Neural cell (in vitro differentiated cells): Measurements from ENCODE around the gene PRKD1.

Experiments
- EZH2 ChIP-seq: fragments of 200-600, 300-800 bp; shearing (Covaris generic), sonication (generic); IDR thresholded peaks from 2 replicates; pipeline ENCODE4 v1.6.1; 2014; ENCODE audit warnings: antibody characterized with exemption, low read length, borderline replicate concordance, mild to moderate bottlenecking; ENCODE audit not compliant: insufficient read depth, poor library complexity, severe bottlenecking
- POLR2AphosphoS5 ChIP-seq: IDR thresholded peaks from 2 replicates; pipeline ENCODE4 v1.6.1; 2012
- RAD21 ChIP-seq: fragments of 450-650 bp; conservative IDR thresholded peaks from 2 replicates; pipeline ENCODE4 v1.6.1; 2014; ENCODE audit warnings: antibody characterized with exemption, mild to moderate bottlenecking, moderate library complexity
- SMC3 ChIP-seq: fragments of 450-650 bp; conservative IDR thresholded peaks from 2 replicates; pipeline ENCODE4 v1.6.1; 2014; ENCODE audit warnings: antibody characterized with exemption, mild to moderate bottlenecking, moderate library complexity; ENCODE audit not compliant: poor library complexity
- TF ChIP-seq, protein P1 (sequence below): fragments of 450-650 bp; IDR thresholded peaks from 2 replicates; pipeline ENCODE4 v1.5.1; 2014; ENCODE audit warnings: antibody characterized with exemption, mild to moderate bottlenecking, moderate library complexity; ENCODE audit not compliant: poor library complexity, severe bottlenecking
- TF ChIP-seq, protein P2 (sequence below): IDR thresholded peaks from 2 replicates; pipeline ENCODE4 v1.6.1; 2012; ENCODE audit warnings: borderline replicate concordance

DNA sequence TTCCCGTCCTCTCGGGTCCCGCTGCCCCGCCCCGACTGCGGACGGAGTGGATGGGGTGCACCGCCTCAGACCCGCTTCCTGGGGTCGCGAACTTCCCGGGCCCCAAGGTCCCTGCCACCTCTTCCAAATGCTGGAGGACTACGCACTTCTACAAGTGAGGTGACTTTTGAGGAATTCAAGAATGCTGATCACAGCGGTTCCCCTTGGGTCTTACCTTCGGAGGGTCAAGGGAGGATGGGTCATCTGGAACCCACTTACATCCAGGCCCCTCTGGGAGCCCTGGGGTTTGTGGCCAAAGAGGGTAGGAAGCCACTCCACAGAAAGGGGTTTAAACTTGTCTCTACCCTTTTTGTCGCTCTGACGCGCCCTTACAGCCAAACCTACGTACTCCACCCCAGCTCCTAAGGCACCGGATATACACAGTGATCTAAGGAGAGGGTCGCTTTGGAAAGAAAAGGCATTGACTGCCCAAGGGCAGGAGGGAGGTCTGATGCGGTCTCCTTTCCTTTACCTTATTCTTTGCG, 532 bp upstream of the PRKD1 start:
- no peak for TF ChIP-seq RAD21
- TF ChIP-seq, protein P1, sequence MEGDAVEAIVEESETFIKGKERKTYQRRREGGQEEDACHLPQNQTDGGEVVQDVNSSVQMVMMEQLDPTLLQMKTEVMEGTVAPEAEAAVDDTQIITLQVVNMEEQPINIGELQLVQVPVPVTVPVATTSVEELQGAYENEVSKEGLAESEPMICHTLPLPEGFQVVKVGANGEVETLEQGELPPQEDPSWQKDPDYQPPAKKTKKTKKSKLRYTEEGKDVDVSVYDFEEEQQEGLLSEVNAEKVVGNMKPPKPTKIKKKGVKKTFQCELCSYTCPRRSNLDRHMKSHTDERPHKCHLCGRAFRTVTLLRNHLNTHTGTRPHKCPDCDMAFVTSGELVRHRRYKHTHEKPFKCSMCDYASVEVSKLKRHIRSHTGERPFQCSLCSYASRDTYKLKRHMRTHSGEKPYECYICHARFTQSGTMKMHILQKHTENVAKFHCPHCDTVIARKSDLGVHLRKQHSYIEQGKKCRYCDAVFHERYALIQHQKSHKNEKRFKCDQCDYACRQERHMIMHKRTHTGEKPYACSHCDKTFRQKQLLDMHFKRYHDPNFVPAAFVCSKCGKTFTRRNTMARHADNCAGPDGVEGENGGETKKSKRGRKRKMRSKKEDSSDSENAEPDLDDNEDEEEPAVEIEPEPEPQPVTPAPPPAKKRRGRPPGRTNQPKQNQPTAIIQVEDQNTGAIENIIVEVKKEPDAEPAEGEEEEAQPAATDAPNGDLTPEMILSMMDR, result no peak
- TF ChIP-seq POLR2AphosphoS5, result no peak
- no peak for TF ChIP-seq EZH2
- TF ChIP-seq, protein P2, sequence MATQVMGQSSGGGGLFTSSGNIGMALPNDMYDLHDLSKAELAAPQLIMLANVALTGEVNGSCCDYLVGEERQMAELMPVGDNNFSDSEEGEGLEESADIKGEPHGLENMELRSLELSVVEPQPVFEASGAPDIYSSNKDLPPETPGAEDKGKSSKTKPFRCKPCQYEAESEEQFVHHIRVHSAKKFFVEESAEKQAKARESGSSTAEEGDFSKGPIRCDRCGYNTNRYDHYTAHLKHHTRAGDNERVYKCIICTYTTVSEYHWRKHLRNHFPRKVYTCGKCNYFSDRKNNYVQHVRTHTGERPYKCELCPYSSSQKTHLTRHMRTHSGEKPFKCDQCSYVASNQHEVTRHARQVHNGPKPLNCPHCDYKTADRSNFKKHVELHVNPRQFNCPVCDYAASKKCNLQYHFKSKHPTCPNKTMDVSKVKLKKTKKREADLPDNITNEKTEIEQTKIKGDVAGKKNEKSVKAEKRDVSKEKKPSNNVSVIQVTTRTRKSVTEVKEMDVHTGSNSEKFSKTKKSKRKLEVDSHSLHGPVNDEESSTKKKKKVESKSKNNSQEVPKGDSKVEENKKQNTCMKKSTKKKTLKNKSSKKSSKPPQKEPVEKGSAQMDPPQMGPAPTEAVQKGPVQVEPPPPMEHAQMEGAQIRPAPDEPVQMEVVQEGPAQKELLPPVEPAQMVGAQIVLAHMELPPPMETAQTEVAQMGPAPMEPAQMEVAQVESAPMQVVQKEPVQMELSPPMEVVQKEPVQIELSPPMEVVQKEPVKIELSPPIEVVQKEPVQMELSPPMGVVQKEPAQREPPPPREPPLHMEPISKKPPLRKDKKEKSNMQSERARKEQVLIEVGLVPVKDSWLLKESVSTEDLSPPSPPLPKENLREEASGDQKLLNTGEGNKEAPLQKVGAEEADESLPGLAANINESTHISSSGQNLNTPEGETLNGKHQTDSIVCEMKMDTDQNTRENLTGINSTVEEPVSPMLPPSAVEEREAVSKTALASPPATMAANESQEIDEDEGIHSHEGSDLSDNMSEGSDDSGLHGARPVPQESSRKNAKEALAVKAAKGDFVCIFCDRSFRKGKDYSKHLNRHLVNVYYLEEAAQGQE, result no peak
- no peak for TF ChIP-seq SMC3
